Left colon (tissue), 2 donors: Measurements from ENCODE around the gene C1orf87. TPM values are rescaled to one million over a fixed set of nuclear protein-coding genes. Genes with fewer than 3 reads are reported as not detected.
A peak's percentile ranks its signal among the peaks of the same experiment; 100 is the strongest.
"Not testable (repeated sequence)": the region's sequence is repeated elsewhere in the genome, so short reads cannot be mapped to it uniquely, and the experiment has no call there.

ENCODE experiments used
- ATAC-seq: fragments of 200-7000 bp; cut with Tn5 transposase; one replicate; pipeline ENCODE4 v1.9.1; 2020; ENCODE audit warnings: mild to moderate bottlenecking, moderate library complexity
- DNase-seq, 2 donors: peaks; one replicate each; pipeline ENCODE4 v3.0.0-alpha.2; 2020
- intact Hi-C, 2 donors: fragments of 100-400 bp; cut with DNase I in 1 of 2; cut with micrococcal nuclease in 1 of 2; formaldehyde crosslinking; loops; one replicate each; pipeline versions ENCODE4 v1.11.2 to v1.14.0; 2022; cut with DNase I, micrococcal nuclease
- total RNA-seq, 2 donors: library from RNA; stranded (reverse); fragmentation: NEBNext Ultra II Directional; extraction: Animal tissue kit (Norgen Biotek cat#: 25700); gene quantifications; one replicate each; pipeline ENCODE4 v1.2.1, GENCODE V29; 2021
- donor health status: DM: no; HTN: no; CAD: no.
- donor health status: DM: yes; HTN: yes; CAD: no.

Gene C1orf87
- total RNA-seq, 2 donors from 2014 or later = not detected

DNA sequence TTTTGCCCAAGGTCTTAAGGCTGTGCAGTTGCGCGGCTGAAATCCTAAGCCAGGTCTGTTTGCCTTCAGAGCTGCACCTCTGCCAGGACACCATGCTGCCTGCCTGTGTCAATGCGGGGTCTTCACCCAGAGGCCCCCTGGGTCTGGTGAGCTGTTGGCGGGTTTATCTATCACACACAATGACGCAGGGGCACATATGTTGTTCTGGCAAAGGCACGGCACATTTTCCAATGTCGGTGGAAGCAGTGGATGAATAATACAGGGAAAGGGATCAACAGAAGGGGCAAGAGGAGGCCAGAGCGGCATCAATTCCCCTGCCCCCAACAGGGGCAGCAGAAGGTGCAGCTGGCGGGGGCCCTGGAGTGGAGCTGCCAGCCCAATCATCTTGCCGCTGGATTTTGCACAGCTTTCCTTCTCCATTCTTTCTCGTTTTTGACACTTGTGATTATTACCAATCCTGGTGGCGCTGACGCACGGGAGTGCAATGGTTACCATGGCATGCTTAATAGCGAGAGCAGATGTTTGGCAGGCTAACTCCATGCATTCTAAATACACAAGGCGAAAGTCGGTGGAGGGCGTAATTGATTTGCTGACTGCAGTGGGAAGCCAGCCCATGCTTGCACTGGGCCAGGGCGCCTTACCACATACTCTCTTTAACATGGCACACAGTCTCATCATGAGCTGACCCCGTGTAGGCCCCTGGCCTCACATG, 101.2 kb downstream of the C1orf87 start:
- ATAC-seq (no peak), DNase-seq (no peak)
- intact Hi-C loops = loop anchor here in 1 of 2 donors (10.0 kb wide), 2 partner anchors 1072 to 1882 kb away; no protein-coding TSS in a partner anchor

DNA sequence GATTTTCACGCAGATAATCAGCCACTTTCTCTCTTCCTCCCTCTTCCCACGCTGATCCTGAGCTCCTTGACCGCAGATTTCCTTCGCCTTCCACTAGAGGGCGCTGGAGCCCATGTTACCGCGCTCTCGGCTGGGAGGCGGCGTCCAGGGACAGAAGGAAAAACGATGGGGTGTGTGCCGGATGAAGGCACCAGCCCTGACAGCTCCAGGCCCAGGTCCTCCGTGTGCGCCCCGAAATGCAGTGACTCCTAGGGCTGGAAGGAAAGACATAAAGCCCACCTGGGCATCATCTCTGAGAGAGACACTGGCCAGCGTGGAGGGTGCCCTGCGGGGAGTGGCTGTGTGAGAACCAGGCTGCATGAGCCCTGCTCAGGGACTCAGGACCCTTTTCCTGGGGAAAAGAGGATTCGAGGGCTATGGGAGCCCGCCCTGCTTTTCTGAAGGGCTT, 102.1 kb downstream of the C1orf87 start:
- ATAC-seq (peak; percentile 86), DNase-seq (peak; percentile 62 to 77)
- intact Hi-C loops = loop anchor here in 1 of 2 donors (10.0 kb wide), 2 partner anchors 1073 to 1883 kb away; no protein-coding TSS in a partner anchor

DNA sequence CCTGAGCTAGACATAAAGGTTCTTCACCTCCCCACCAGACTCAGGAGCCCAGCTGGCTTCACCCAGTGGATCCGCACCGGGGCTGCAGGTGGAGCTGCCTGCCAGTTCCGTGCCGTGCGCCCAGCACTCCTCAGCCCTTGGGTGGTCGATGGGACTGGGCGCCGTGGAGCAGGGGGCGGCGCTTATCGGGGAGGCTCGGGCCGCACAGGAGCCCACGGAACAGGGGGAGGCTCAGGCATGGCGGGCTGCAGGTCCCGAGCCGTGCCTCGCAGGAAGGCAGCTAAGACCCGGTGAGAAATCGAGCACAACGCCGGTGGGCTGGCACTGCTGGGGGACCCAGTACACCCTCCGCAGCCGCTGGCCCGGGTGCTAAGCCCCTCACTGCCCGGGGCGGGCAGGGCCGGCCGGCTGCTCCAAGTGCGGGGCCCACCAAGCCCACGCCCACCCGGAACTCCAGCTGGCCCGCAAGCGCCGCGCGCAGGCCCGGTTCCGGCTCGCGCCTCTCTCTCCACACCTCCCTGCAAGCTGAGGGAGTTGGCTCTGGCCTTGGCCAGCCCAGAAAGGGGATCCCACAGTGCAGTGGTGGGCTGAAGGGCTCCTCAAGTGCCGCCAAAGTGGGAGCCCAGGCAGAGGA, 103.9 kb downstream of the C1orf87 start:
- not testable (repeated sequence) for DNase-seq, ATAC-seq
- intact Hi-C loops = loop anchor here in 1 of 2 donors (10.0 kb wide), 2 partner anchors 1075 to 1885 kb away; no protein-coding TSS in a partner anchor

DNA sequence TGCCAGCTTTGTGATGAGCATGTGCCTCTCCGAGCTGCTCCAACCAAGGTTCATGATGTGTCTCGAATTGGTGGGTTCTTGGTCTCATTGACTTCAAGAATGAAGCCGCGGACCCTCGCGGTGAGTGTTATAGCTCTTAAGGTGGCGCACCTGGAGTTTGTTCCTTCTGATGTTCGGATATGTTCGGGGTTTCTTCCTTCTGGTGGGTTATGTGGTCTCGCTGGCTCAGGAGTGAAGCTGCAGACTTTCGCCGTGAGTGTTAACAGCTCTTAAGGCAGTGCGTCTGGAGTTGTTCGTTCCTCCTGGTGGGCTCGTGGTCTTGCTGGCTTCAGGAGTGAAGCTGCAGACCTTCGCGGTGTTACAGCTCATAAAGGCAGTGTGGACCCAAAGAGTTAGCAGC, 104.8 kb downstream of the C1orf87 start:
- intact Hi-C loops, ATAC-seq, DNase-seq: not testable (repeated sequence)

DNA sequence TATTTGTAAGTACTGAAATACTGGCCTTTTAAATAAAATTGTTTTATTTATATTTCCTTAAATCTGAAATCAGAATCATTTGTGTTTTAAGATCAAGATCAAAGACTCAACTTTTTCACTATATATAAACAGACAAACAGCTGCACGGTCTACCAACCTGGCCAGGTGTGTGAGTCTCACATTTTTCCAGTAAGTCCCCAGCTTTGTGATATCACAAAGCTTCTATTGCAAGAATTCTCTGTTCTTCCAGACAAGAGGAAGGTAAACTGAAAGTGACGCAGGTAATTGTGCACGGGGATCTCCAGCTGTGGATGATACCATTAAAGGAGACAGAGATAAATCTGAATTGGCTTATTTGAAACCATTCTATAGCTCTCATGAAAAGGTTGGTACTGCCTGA, 105.8 kb downstream of the C1orf87 start:
- intact Hi-C loops = no loop called here
- peak; percentile 20 for ATAC-seq
- DNase-seq = no peak

DNA sequence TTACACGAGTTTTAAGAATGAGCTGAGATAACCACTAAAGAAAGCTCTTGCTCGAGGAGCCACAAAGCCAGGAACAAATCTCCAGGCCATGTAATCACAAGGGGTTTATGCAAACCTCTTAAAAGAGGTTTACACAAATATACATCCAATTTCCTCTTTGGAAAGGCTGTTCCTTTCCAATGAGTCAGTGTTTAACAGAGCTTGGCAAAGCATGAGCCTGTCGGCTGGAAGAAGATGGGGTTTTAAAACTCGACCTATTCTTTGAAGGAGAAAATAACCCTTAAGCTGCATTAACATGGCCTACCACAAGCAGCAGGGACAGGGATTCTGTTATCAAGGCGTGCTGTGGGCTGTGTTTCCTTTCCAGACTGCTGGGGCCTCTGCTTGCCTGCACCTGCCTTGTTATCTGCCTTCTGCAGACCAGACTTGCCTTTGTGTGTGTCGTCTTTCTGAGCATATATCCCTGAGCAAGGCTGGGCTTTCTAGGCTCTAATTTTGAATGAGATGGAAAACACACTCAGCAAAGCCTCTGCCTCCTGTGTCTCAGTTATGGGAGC, 106.4 kb downstream of the C1orf87 start:
- DNase-seq (no peak), ATAC-seq (peak; percentile 62)
- intact Hi-C loops = no loop called here

DNA sequence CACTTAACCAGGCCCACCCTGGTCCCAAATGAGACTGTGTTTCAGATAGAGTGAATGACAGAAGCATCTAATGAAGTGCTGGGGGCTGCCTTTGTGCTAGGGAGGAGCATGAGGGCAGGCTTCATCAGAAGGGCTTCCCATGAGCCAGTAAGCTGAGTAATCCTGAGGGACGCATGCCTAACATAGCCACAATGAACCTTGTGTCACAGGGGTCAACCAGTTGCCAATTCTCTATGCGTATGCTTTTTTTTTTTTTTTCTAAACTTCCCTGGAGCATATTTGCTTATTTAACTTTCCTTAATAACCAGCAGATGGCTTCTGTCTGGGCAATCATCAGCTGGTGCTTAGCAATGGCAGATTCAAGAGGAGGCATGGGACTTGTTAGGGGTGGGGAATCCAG, 121.5 kb downstream of the C1orf87 start:
- no peak for ATAC-seq
- DNase-seq = no peak
- intact Hi-C loops = no loop called here

DNA sequence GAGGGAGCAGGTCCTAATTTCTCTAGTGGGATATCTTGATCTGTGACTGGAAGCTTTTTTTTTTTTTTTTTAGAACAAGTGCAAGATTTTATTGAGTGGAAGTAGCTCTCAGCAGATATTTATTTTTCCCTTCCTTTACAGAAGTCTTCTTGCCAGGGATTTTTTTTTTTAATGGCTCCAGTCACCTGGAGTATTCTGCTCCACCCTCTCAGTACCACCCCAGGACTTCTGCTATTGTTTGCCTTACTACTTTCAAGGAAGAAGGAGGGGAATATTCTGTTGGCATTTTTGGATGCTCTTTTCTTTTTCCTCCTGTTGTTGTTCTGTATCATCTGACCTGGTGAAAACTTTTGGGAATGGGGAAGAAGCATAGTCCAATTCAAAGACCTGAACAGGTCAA, 123.9 kb downstream of the C1orf87 start:
- peak; percentile 81 for ATAC-seq
- intact Hi-C loops = loop anchor here in 1 of 2 donors (5.0 kb wide), 1 partner anchor 72 kb away; no protein-coding TSS in a partner anchor
- no peak for DNase-seq

DNA sequence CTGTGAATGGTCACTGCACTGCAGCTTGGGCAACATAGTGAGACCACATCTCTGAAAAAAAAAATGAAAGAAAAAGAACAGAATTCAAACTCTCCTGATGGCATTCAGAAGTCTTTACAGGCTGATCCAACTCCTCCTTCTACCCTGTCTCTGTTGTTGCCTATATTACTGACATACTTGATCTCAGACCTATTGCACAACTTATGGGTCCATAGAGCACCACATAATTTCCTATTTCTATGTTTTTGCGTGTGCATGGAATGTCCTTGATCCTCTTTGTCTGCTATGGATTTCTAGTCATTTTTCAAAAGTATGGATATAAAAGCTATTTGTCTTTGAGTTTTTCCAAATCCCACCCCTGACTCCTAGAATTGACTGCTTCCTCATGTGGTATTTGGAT, 124.6 kb downstream of the C1orf87 start:
- no peak for DNase-seq
- no peak for ATAC-seq
- intact Hi-C loops = loop anchor here in 1 of 2 donors (5.0 kb wide), 1 partner anchor 72 kb away; no protein-coding TSS in a partner anchor

DNA sequence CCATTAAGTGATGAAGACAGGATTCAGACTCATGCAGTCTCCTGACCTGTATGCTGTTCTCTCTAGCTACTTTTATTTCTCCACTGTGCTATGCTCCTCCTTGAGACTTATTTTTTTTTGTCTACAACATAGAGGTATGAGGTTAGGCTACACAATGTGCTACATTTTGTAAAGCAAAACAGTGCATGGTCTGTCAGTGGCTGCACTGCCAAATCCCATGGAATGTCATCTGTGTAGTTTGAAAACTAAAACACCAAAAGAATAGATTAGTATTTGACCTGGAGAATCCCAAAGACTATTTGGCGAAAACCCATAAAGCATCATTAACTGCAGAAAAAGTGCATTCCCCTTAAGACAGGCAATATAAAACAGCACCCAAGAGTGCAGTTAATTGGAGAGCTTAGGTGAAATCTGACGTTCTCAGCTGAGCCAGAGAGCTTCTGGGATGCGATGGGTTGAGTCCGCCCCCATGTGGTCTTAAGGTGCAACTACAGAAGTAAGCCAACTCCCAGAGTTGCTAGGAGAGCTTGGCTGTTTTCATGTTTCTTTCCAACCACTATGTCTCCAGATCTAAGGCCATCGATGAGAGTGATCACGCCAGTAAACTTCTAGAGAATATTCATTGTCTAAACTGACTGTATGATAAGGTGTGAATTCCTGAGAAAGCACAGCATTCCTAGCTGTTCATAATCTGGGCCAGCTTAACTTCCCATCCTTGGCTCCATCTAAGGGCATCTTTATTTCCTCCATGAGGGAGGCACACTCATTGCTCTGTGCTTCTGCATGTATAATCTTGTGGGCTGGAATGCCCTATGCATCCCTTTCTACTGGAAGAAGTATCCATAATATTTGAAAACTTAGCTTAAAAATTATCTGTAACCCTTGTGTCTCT, 126.3 kb downstream of the C1orf87 start:
- DNase-seq (peak in 1 of 2 donors; percentile 50), ATAC-seq (peak; percentile 85)
- intact Hi-C loops = loop anchor here in 1 of 2 donors (5.0 kb wide), 1 partner anchor 70 kb away; no protein-coding TSS in a partner anchor

DNA sequence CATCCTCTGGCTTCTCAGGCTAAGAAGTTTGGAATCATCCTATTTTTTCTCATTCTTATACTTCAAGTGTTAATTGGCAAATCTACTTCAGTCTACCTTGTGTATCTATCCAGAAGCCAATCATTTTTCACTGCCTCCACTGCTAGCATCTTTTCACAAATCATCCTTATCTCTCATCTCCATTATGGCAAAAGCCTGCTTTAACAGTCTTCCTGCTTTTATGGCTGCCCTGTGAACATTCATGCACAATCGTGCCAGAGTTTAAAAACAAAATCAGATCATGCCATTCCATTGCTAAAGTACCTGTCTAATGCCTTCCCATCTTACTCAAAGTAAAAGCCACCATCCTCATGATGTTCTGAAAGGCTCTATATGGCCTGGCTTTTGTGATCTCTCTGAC, 127.8 kb downstream of the C1orf87 start:
- intact Hi-C loops = loop anchor here in 1 of 2 donors (5.0 kb wide), 1 partner anchor 68 kb away; no protein-coding TSS in a partner anchor
- no peak for ATAC-seq
- DNase-seq = no peak

Other genes with a start within 250 kb of the C1orf87 start
- 10 to 100 TPM; 31.1 to 61.6 TPM for gene CYP2J2, start 147.0 kb downstream of the C1orf87 start, total RNA-seq